Inflammatory macrophage treated with lipopolysaccharide for 1 hour (primary cell): ENCODE results near the gene SPEF1.

Experiments used
- DNase-seq, 2 donors: peaks; one replicate each; pipeline ENCODE4 v3.0.0-alpha.2; 2020 to 2022

SPEF1 gene

GRCh38 chr20:3764659-3765058 lies 16.6 kb downstream of the SPEF1 start:
- no peak for DNase-seq

GRCh38 chr20:3763671-3764601 lies 17.3 kb downstream of the SPEF1 start:
- peak; percentile 66 to 84 for DNase-seq

GRCh38 chr20:3760655-3761348 lies 20.4 kb downstream of the SPEF1 start:
- no peak for DNase-seq

- DNase-seq, result no peak
Observed at GRCh38 chr20:3759884-3760283, 21.4 kb downstream of the SPEF1 start.

- no peak for DNase-seq
Observed at GRCh38 chr20:3759316-3759823, 21.9 kb downstream of the SPEF1 start.

GRCh38 chr20:3758566-3758965 lies 22.7 kb downstream of the SPEF1 start:
- DNase-seq, result no peak

- peak; percentile 63 to 84 for DNase-seq
Observed at GRCh38 chr20:3757268-3757667, 24.0 kb downstream of the SPEF1 start.

GRCh38 chr20:3755814-3756480 lies 25.3 kb downstream of the SPEF1 start:
- DNase-seq, result no peak

- no peak for DNase-seq
Observed at GRCh38 chr20:3755269-3755668, 26.0 kb downstream of the SPEF1 start.

GRCh38 chr20:3754276-3754630 lies 27.0 kb downstream of the SPEF1 start:
- no peak for DNase-seq

- DNase-seq, result no peak
Observed at GRCh38 chr20:3753501-3754275, 27.6 kb downstream of the SPEF1 start.

- peak; percentile 46 to 80 for DNase-seq
Observed at GRCh38 chr20:3753098-3753497, 28.1 kb downstream of the SPEF1 start.

- DNase-seq, result no peak
Observed at GRCh38 chr20:3752386-3752759, 28.9 kb downstream of the SPEF1 start.

GRCh38 chr20:3751675-3752385 lies 29.4 kb downstream of the SPEF1 start:
- DNase-seq, result peak; percentile 67 to 81

GRCh38 chr20:3751305-3751674 lies 30.0 kb downstream of the SPEF1 start:
- DNase-seq, result no peak

GRCh38 chr20:3749689-3750531 lies 31.3 kb downstream of the SPEF1 start:
- DNase-seq, result peak in 1 of 2 donors; percentile 44

- no peak for DNase-seq
Observed at GRCh38 chr20:3749087-3749688, 32.1 kb downstream of the SPEF1 start.

GRCh38 chr20:3748073-3748472 lies 33.2 kb downstream of the SPEF1 start:
- DNase-seq, result no peak

GRCh38 chr20:3747471-3747870 lies 33.8 kb downstream of the SPEF1 start:
- DNase-seq, result no peak

- DNase-seq, result no peak
Observed at GRCh38 chr20:3745686-3746173, 35.5 kb downstream of the SPEF1 start.
